Central memory CD8-positive, alpha-beta T cell (primary cell): ENCODE results near the gene LRP1.

Experiments
- ATAC-seq: fragments of 150-1000 bp; cut with Tn5 transposase; replicated peaks from 2 replicates; pipeline ENCODE4 v1.10.0; 2022; ENCODE audit warnings: mild to moderate bottlenecking, moderate FRiP score, moderate number of reproducible peaks; ENCODE audit not compliant: poor library complexity, severe bottlenecking; ENCODE audit errors: extremely low read depth
- DNase-seq, 2 donors: peaks; one replicate each; pipeline ENCODE4 v3.0.0; 2021; ENCODE audit warnings: low spot score in 2 of 2
- H3K27ac Mint-ChIP-seq: one replicate; pipeline ENCODE4 v1.8.0; 2022; ENCODE audit warnings: low read depth, mild to moderate bottlenecking, moderate library complexity, mixed read lengths
- H3K27me3 Mint-ChIP-seq: one replicate; pipeline ENCODE4 v1.8.0; 2022; ENCODE audit warnings: mixed read lengths
- H3K36me3 Mint-ChIP-seq: one replicate; pipeline ENCODE4 v1.8.0; 2022; ENCODE audit warnings: mild to moderate bottlenecking, moderate library complexity, mixed read lengths; ENCODE audit not compliant: insufficient read depth
- H3K4me1 Mint-ChIP-seq: one replicate; pipeline ENCODE4 v1.8.0; 2022; ENCODE audit warnings: mixed read lengths
- H3K4me3 Mint-ChIP-seq: one replicate; pipeline ENCODE4 v1.8.0; 2022; ENCODE audit warnings: mild to moderate bottlenecking, moderate library complexity, mixed read lengths
- H3K9me3 Mint-ChIP-seq: one replicate; pipeline ENCODE4 v1.8.0; 2022; ENCODE audit warnings: mixed read lengths

LRP1 gene

GRCh38 chr12:57240066-57240921, 112.0 kb downstream of the LRP1 start:
- Mint-ChIP-seq H3K9me3 (no peaks in the 10 kb centered on the region), H3K4me1 (peaks cover 78% of the 10 kb centered on the region), H3K27ac (peak overlapping the region; percentile 85), H3K27me3 (peaks cover 89% of the 10 kb centered on the region), H3K4me3 (peak overlapping the region; percentile 83), H3K36me3 (peaks cover 26% of the 10 kb centered on the region)
- DNase-seq (peak in 1 of 2 donors; percentile 44), ATAC-seq (peak; percentile 63)

DNA sequence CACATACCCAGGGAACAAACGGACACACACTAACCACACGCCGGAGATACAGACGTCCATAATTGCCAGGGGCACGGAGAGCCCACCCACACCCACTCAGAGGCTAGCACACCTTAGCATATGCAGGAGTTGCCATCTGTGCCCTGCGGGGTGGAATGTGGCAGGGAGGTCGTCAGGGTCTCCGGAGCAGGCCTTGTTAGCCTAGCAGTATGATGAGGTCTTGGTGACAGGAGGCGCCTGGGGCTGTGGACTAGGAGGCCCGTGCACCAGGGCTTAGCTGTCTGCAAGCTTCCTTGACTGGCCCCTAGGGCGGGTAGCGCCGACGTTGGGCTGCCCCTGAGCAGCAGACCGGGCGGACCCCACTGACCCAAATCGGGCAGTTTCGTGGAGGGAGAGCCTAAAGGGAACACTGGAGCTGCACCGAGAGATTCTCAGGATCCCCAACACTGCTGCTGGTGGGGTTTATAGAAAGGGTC, 112.7 kb downstream of the LRP1 start:
- H3K27me3 Mint-ChIP-seq, result peaks cover 83% of the 10 kb centered on the region
- peak overlapping the region; percentile 85 for H3K27ac Mint-ChIP-seq
- H3K4me3 Mint-ChIP-seq, result peak overlapping the region; percentile 83
- H3K4me1 Mint-ChIP-seq, result peaks cover 78% of the 10 kb centered on the region
- DNase-seq (no peak), ATAC-seq (no peak)
- peaks cover 26% of the 10 kb centered on the region for H3K36me3 Mint-ChIP-seq
- no peaks in the 10 kb centered on the region for H3K9me3 Mint-ChIP-seq

DNA sequence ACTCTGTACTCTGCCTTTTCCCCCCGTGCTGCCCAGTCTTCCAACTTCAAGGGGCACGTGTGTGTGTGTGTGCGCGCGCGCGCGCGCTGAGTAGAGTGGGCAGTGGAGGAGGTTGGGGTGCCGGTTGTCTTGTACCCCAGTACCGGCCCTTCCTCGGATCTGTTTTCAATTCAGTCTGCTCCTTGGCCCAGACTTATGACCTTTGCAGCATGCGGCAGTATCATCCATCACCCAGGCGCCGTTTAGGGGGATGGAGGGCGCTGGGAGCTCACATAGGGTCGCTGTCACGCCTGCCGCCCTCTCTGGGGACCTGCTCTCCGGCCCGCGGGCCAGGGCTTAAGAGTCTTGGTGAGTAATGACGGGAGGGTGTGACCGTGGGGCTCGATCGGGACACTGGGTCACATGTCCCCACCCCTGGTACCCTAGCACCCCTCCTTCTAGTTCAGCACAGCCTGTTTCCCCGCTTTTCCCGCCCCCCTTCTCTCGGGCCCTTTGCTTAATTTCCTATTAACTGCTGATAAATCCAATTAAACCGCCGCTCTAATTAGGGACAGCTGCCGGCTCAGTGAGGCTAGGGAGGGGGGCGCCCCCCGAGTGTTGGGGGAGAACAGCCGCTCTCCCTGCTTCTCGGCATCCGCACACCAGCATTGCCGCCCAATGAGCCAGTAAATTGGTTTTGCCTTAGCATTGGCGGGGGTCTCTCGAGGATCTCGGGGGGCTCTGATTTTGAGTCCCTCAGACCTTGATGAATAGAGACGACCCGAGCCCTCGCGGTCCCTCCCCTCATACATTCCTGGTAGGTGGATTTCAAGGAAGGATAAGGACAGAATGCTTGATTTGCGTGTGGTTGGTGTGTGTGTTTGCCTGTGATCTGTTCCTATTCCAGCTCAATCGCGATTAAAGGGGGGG, 113.4 kb downstream of the LRP1 start:
- ATAC-seq, result no peak
- no peak for DNase-seq
- Mint-ChIP-seq H3K27me3 (peaks cover 76% of the 10 kb centered on the region), H3K4me3 (peak overlapping the region; percentile 68), H3K9me3 (no peaks in the 10 kb centered on the region), H3K4me1 (peaks cover 74% of the 10 kb centered on the region), H3K36me3 (peaks cover 21% of the 10 kb centered on the region), H3K27ac (no peak overlapping the region)

GRCh38 chr12:57242329-57242690, 114.0 kb downstream of the LRP1 start:
- Mint-ChIP-seq H3K4me3 (peak overlapping the region; percentile 68), H3K36me3 (peaks cover 19% of the 10 kb centered on the region), H3K27me3 (peaks cover 70% of the 10 kb centered on the region), H3K9me3 (no peaks in the 10 kb centered on the region), H3K4me1 (peaks cover 67% of the 10 kb centered on the region), H3K27ac (no peak overlapping the region)
- ATAC-seq, result no peak
- no peak for DNase-seq

DNA sequence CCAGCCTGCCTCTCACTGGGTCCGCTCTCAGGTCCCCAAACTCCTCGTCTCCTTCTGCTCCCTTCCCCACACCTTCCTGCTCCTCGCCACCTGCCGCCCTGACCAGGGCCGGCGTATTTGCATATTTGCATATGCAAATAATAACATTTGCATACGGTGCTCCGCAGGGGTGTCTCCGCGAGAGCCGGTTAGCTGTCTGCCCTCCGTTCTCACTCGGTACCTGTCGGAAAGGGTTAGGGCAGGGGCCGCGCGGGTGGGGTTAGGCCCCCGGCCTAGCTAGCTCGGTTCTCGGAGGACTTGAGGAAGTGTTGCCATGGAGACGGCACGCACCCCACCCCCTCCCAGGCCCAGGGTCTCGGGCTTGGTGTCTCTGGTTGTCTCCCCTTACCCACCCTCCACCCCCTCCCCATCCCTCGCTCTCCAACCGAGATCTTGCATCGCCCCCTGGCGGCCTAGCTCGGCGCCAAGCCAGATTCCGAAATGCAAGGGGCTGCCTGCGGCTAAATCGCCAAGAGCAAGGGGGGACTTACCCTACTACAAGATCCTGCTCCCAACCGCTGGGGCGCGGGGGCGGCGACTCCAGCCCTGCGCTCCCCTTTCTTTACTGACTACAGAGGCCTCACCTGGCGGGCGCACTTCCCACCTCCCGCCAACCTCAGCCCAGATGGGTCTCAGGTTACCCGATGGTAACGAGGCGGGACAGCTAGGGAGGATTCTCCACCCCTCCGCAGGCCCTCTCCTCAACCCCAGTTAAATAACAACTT, 114.6 kb downstream of the LRP1 start:
- peaks cover 19% of the 10 kb centered on the region for H3K36me3 Mint-ChIP-seq
- peak overlapping the region; percentile 8 for H3K27ac Mint-ChIP-seq
- peak overlapping the region; percentile 68 for H3K4me3 Mint-ChIP-seq
- ATAC-seq (no peak), DNase-seq (no peak)
- H3K9me3 Mint-ChIP-seq, result no peaks in the 10 kb centered on the region
- peaks cover 61% of the 10 kb centered on the region for H3K4me1 Mint-ChIP-seq
- H3K27me3 Mint-ChIP-seq, result peaks cover 64% of the 10 kb centered on the region

DNA sequence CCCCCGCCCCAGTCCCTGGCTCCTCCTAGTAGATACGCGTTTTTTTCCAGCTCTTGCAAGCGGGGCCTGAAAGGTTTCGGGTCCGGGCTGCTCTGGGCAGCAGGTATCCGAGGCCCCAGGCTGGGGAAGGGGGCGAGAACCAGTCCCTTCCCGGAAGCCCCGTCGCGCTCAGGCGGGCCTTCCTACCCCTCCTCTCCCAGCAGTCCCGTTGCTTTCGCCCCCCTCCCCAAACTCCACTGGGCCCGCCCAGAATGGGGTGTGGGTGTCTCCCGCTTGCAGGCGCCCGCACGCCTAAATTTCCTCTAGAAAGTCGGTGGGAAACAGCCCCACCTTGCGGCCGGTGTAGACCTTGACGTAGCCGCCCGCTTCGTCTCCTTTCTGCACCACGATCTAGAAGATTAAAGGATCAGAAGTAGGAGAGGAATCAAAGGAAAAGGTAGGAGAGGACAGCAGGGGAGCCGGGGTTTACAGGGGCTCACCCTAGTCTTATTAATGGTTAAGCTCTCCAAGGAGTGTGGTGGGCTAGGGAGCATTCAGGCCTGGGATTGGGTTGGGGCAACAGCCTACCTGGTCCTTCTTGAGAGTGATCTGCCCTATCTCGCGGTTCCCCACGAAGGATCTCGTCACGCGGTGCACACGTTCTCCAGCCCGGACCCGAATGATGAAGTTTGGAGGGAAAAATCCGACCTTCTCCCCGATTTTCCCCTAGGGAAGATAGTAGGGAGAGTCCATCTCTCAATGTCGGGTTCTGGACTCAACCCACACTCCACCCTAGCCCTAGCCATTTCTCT, 115.4 kb downstream of the LRP1 start:
- Mint-ChIP-seq H3K9me3 (no peaks in the 10 kb centered on the region), H3K36me3 (peaks cover 18% of the 10 kb centered on the region), H3K27me3 (peaks cover 56% of the 10 kb centered on the region), H3K4me1 (peaks cover 54% of the 10 kb centered on the region), H3K27ac (peak overlapping the region; percentile 8), H3K4me3 (peak overlapping the region; percentile 68)
- ATAC-seq (no peak), DNase-seq (peak; percentile 67 to 82)

DNA sequence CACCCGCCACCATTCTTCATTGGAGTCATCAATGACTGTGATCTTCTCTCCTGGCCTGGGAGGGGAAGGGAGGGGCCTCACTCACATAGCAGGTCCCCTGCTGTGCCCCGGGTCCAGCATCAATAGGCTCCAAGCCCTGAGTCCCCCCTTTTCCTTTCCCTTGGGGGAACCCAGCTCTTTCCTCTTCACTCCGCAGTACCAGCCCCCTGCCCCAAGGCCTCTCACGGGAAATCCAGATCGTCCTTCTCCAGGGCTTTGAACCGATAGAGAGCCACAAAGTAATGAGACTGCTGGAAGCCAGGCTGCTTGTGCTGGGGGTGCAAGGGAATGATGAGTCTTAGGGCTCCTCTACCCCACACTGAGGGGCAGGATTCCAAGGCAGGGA, 116.0 kb downstream of the LRP1 start:
- Mint-ChIP-seq H3K36me3 (peaks cover 15% of the 10 kb centered on the region), H3K27ac (no peak overlapping the region), H3K27me3 (peaks cover 50% of the 10 kb centered on the region), H3K4me1 (peaks cover 48% of the 10 kb centered on the region), H3K4me3 (peak overlapping the region; percentile 68), H3K9me3 (no peaks in the 10 kb centered on the region)
- no peak for DNase-seq
- ATAC-seq, result no peak

- Mint-ChIP-seq H3K27ac (no peak overlapping the region), H3K36me3 (peaks cover 7% of the 10 kb centered on the region), H3K27me3 (peaks cover 26% of the 10 kb centered on the region), H3K4me1 (peaks cover 21% of the 10 kb centered on the region), H3K4me3 (no peak overlapping the region), H3K9me3 (no peaks in the 10 kb centered on the region)
- DNase-seq (no peak), ATAC-seq (no peak)
These were observed 118.8 kb downstream of the LRP1 start for GRCh38 chr12:57247041-57247440.

DNA sequence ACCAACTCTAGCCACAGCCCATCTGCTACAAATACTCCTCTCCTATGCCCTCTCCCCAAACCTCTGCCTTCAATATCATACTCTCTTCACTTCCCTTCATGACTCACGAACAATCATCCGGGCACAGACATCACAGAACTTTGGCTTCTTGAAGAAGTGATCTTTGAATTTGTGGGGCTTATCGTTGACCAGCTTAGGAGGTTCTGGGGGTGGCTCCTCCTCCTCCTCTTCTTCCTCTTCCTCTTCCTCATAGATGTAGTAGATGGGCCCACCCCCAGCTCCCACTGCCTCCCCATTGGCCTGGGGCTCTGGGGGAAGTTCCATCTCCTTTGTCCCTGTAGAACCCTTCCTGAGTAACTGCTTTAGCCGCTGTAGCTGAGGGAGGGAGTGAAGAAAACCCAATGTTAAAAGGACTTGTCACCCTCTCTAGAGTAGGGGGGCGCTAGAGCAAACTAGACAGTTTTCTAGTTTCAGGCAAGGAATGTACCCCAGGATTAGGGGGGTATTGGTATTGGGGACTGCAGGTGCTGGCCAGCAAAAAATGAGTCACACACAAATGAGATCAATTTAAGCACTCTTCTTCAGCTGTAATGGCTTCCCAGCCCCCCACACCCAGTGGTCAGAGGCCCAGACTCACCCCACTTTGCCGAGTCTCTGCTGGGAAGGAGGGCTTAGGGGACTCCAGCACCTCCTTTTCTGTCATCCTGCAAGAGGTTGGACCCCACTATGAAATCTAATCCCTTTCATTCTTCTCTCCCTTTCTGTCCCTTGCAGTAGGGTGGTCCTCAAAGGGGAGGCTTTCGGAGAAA, 120.9 kb downstream of the LRP1 start:
- ATAC-seq (no peak), DNase-seq (no peak)
- Mint-ChIP-seq H3K4me1 (peaks cover under 1% of the 10 kb centered on the region), H3K36me3 (peaks cover 4% of the 10 kb centered on the region), H3K27me3 (peaks cover 5% of the 10 kb centered on the region), H3K4me3 (no peak overlapping the region), H3K27ac (peak overlapping the region; percentile 24), H3K9me3 (no peaks in the 10 kb centered on the region)

DNA sequence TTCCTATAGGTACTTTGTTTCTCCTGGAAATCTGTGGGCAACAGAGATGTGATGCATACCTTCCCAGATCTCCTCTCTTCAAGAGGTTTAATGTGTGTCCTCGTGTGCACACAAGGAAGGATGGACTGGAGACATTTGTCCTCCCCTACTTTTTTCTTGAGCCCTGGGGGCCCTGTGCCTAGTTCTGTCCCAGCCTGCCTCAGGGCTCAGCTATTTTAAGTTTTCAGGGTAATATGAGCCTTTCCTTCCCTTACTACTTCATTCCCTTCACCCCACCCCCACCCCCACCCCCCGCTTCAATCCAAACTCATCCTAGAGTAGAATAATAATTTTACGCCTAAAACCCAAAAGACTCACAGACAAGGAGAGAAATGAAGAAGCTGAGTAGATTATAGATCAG, 122.3 kb downstream of the LRP1 start:
- ATAC-seq (no peak), DNase-seq (no peak)
- H3K4me1 Mint-ChIP-seq, result no peaks in the 10 kb centered on the region
- no peak overlapping the region for H3K27ac Mint-ChIP-seq
- H3K4me3 Mint-ChIP-seq, result no peak overlapping the region
- peaks cover 7% of the 10 kb centered on the region for H3K36me3 Mint-ChIP-seq
- no peaks in the 10 kb centered on the region for H3K27me3 Mint-ChIP-seq
- H3K9me3 Mint-ChIP-seq, result no peaks in the 10 kb centered on the region

- H3K27me3 Mint-ChIP-seq, result no peaks in the 10 kb centered on the region
- H3K36me3 Mint-ChIP-seq, result peaks cover 8% of the 10 kb centered on the region
- ATAC-seq (no peak), DNase-seq (no peak)
- H3K27ac Mint-ChIP-seq, result no peak within 1 kb of the TSS
- H3K9me3 Mint-ChIP-seq, result no peaks in the 10 kb centered on the region
- H3K4me3 Mint-ChIP-seq, result no peak within 1 kb of the TSS
- H3K4me1 Mint-ChIP-seq, result no peaks in the 10 kb centered on the region
These were observed 122.7 kb downstream of the LRP1 start, which contains the start of gene STAC3 for GRCh38 chr12:57250956-57251355. TSS of gene STAC3 (minus strand) at chr12:57251187. CDS start at chr12:57249636, 1,551 bp downstream.
